Measurements from ENCODE around the gene SLC35G4.

The SLC35G4 gene

GRCh38 chr18:11654736-11655605 lies 45.6 kb downstream of the SLC35G4 start:
- peaks cover 2% of the 10 kb centered on the region for H3K4me1 Mint-ChIP-seq
- DNase-seq (ENCODE audit: low spot score in 2 of 2) (peak; percentile 32 to 39), ATAC-seq (ENCODE audit: low read depth) (peak; percentile 45)
- no peak overlapping the region for H3K4me3 Mint-ChIP-seq
- no peak overlapping the region for H3K27ac Mint-ChIP-seq
- H3K9me3 Mint-ChIP-seq: peaks cover 2% of the 10 kb centered on the region
- peaks cover 28% of the 10 kb centered on the region for H3K27me3 Mint-ChIP-seq
- H3K36me3 Mint-ChIP-seq: no peaks in the 10 kb centered on the region

GRCh38 chr18:11655606-11655932 lies 46.2 kb downstream of the SLC35G4 start:
- no peak overlapping the region for H3K4me3 Mint-ChIP-seq
- ATAC-seq (ENCODE audit: low read depth) (no peak), DNase-seq (ENCODE audit: low spot score in 2 of 2) (no peak)
- peaks cover 2% of the 10 kb centered on the region for H3K4me1 Mint-ChIP-seq
- H3K36me3 Mint-ChIP-seq: no peaks in the 10 kb centered on the region
- peaks cover 28% of the 10 kb centered on the region for H3K27me3 Mint-ChIP-seq
- no peaks in the 10 kb centered on the region for H3K9me3 Mint-ChIP-seq
- no peak overlapping the region for H3K27ac Mint-ChIP-seq

GRCh38 chr18:11657152-11657551 lies 47.8 kb downstream of the SLC35G4 start:
- Mint-ChIP-seq H3K9me3 (no peaks in the 10 kb centered on the region), H3K4me1 (peaks cover 2% of the 10 kb centered on the region), H3K27ac (no peak overlapping the region), H3K27me3 (peaks cover 22% of the 10 kb centered on the region), H3K4me3 (no peak overlapping the region), H3K36me3 (no peaks in the 10 kb centered on the region)
- ATAC-seq (ENCODE audit: low read depth) (no peak), DNase-seq (ENCODE audit: low spot score in 2 of 2) (no peak)

- Mint-ChIP-seq H3K36me3 (no peaks in the 10 kb centered on the region), H3K27me3 (peaks cover 22% of the 10 kb centered on the region), H3K27ac (no peak overlapping the region), H3K4me1 (peaks cover 2% of the 10 kb centered on the region), H3K9me3 (no peaks in the 10 kb centered on the region), H3K4me3 (no peak overlapping the region)
- ATAC-seq (ENCODE audit: low read depth): no peak
- DNase-seq (ENCODE audit: low spot score in 2 of 2): no peak
Measured at GRCh38 chr18:11657554-11657953, 48.2 kb downstream of the SLC35G4 start.

- DNase-seq (ENCODE audit: low spot score in 2 of 2): no peak
- Mint-ChIP-seq H3K4me3 (no peak overlapping the region), H3K4me1 (peaks cover 2% of the 10 kb centered on the region), H3K27me3 (peaks cover 22% of the 10 kb centered on the region), H3K36me3 (no peaks in the 10 kb centered on the region), H3K27ac (no peak overlapping the region), H3K9me3 (no peaks in the 10 kb centered on the region)
- ATAC-seq (ENCODE audit: low read depth): no peak
Measured at GRCh38 chr18:11658019-11658418, 48.6 kb downstream of the SLC35G4 start.

GRCh38 chr18:11658989-11659388 lies 49.6 kb downstream of the SLC35G4 start:
- H3K4me1 Mint-ChIP-seq: peaks cover 2% of the 10 kb centered on the region
- DNase-seq (ENCODE audit: low spot score in 2 of 2) (no peak), ATAC-seq (ENCODE audit: low read depth) (no peak)
- no peak overlapping the region for H3K4me3 Mint-ChIP-seq
- no peaks in the 10 kb centered on the region for H3K9me3 Mint-ChIP-seq
- no peaks in the 10 kb centered on the region for H3K36me3 Mint-ChIP-seq
- H3K27me3 Mint-ChIP-seq: peaks cover 19% of the 10 kb centered on the region
- H3K27ac Mint-ChIP-seq: no peak overlapping the region
